NCI-H748 (cell line): ENCODE measurements around the gene PPFIA4.
"Not testable (repeated sequence)": the region's sequence is repeated elsewhere in the genome, so short reads cannot be mapped to it uniquely, and the experiment has no call there.

ENCODE experiments used
- DNase-seq: peaks from one replicate; lab custom pipeline; 2025; ENCODE audit not compliant: unreplicated experiment; lab: John Stamatoyannopoulos, UW

Gene PPFIA4

DNA sequence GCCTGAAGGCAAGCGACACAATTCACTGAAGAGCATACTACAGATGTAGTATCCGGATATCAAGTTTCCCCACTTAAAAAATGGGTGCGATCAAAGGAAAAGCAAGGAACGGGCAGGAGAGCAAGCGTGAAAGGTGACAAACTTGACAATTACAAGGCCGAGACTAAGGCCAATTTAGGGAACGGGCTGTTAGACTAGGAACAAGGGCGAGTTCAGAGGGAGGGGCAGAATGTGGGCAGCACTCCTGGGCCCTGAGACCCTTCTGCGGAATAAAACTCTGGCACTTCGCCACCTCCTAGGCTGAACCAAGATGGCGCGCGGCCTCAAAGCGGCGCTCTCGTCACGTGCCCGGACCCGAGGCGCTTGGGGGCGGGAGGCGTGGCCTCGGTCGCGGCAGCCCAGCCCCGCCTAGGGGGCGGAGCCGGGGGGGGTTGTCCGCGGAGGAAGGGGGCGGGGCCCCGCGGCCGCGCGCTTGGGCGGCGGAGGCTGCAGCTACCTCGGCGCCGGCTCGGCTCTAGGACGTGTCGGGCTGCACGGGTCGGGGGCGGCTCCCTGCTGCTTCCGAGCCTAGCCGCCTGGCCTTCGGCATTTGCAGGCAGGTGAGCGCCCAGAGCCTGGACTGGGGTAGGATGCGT lies at the start of gene PPFIA4:
Gene PPFIA4 (plus strand): TSS at position 461 of the 635 bp plus-strand sequence. CDS start 12,518 bp downstream, outside the sequence.
- DNase-seq: peak; percentile 86

- DNase-seq: no peak
Observed at GRCh38 chr1:202976633-202977032, 49.7 kb upstream of the PPFIA4 start.

DNA sequence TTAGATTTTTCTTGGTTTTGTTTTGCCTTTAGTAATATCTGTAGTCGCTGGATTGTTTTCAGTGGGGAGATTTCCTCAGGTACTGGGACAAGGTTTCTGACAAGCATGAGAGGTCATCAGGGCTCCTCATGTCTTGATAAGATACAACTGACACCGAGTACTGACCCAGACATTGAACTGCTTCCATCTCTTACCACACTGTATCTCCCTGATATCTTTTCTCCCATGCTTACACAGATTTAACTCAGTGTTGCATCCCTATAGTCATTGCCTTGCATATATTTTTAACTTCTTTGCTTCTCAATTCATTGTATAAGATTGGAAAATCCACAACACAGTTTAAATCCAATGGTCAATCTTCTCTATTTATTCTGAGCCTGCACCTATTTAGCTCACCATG lies 46.8 kb upstream of the PPFIA4 start:
- DNase-seq: no peak

GRCh38 chr1:202981939-202982338 lies 44.4 kb upstream of the PPFIA4 start:
- DNase-seq: no peak

- no peak for DNase-seq
Observed at GRCh38 chr1:202982715-202983430, 43.4 kb upstream of the PPFIA4 start.

DNA sequence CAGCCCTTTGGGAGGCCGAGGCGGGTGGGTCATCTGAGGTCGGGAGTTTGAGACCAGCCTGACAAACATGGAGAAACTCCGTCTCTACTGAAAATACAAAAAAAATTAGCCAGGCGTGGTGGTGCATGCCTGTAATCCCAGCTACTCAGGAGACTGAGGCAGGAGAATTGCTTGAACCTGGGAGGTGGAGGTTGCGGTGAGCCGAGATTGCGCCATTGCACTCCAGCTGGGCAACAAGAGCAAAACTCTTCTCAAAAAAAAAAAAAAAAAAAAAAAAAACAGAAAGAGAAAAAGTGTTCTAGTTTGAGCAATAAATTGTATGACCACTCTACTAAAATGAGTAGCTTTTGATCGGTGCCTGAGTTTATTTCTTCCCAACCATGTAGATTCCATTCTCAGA lies 40.2 kb upstream of the PPFIA4 start:
- not testable (repeated sequence) for DNase-seq

DNA sequence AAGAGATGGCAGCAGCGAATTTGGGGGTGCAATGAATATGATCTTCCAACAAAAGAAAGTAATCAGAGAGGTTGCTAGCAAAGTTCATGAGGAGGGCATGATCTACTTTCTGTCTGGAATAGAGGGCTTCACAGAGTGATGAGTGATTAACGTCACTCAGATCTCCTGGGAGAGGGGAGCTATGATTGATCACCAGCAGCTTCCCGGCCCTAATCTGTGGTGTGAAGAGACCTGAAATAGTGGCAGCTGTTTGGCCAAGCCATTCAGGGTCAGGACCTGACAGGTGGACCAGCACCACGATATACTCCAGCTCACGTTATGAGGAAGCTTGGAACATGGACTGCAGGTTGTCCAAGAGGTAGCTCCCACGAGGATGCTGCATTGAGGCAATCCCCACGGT lies 39.0 kb upstream of the PPFIA4 start:
- DNase-seq: no peak

GRCh38 chr1:202987922-202988583 lies 38.2 kb upstream of the PPFIA4 start:
- DNase-seq: no peak

DNA sequence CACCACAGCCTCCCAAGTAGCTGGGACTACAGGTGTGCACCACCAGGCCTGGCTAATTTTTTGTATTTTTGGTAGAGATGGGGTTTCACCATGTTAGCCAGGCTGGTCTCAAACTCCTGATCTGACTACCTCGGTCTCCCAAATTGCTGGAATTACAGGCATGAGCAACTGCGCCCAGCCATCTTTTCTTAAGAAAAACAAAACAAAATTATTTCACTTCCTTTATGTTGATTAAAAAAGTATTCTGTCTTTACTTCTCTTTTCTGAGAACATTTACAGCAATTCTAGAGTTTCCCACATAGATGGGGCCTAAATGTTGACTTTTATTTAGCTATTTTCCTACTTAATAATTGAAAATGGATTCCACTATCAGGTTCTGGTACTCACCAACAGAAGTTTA lies 36.4 kb upstream of the PPFIA4 start:
- DNase-seq: no peak

DNA sequence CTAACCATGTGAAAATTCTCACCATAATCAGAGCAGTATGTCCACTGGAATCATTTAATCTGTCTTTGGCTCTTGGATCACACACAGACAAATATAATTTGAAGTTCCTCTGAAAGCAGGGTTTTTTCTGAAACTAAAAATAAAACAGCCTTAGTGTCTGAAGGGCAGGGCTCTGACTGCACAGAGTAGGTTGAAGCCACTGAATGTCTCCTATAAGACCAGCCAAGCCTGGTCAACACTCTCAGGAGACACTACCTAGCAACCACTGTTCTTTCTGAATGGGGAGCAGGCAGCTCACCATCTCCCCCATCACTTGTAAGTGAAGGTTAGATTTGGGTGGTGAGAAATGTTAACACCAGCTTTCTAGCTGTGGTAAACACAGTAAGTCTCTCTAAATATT lies 35.2 kb upstream of the PPFIA4 start:
- no peak for DNase-seq

GRCh38 chr1:202994756-202995155 lies 31.5 kb upstream of the PPFIA4 start:
- no peak for DNase-seq

DNA sequence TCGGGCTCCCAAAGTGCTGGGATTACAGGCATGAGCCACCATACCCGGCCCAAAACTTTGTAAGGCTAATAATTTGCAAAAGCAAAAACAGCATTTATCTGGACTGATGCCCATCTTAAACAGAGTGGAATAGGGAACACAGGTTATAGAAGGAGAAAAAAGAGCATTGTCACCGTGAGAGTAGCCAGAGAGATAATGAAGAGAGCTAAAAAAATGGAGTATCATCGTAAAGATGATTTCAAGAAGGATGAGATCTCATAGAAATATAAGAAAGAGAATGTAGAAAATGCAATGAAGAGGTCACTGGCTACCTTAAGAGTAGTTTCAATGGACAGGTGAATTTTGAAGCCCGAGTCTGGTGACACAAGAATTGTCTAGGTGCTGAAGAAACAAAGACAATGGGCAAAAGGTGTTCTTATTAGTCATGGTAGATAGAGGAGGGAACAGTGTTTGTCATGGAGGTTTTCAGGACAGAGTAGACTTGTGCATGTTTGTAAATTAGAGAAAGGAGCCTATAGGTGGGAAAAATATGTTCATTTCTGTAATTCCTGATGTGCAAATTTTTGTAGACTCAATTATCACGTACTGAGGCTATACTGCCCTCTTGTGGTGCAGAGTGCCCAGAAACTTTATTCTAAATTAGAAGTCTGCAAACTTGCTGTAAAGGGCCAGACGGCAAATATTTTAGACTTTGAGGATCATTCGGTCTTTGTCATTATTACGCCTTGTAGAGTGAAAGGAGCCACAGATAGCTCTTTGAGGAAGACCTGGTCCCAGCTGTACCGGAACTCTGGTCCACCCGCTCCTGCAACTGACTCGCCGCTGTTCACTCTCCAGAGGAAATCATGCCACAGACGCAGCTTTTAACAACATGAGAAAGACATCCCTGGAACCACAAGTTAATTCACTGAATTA lies 27.2 kb upstream of the PPFIA4 start:
- DNase-seq: peak; percentile 45

DNA sequence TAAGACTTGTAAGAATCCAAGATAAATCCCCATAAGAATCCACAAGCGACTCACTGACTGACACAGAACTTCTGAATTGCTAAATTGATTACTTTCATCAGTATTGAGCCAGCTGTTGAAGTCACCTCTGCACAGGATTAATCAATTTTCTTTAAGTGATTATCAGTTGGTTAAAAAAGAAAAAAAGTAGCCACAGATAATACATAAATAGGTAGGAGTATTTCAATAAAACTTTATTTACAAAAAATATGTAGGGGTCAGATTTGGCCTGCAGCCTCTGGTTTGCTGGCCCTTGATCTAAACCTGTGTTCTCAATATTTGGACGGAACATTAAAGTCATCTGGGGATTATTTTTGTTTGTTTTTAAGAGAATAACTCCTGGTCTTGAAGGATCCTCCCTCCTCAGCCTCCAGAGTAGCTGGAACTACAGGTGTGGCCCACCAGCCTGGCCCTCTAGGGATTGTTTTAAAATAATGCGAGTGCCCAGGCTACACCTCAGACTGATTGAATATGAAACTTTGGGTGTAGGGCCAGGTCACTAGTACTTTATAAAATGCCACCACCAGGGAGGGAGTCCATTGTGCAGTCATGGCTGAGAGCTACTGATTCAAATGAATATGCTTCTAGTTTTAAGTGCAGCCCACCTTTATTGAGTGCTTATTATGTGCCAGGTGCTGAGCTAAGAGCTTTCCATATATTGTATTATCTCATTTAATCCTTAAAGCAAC lies 25.9 kb upstream of the PPFIA4 start:
- DNase-seq: no peak

DNA sequence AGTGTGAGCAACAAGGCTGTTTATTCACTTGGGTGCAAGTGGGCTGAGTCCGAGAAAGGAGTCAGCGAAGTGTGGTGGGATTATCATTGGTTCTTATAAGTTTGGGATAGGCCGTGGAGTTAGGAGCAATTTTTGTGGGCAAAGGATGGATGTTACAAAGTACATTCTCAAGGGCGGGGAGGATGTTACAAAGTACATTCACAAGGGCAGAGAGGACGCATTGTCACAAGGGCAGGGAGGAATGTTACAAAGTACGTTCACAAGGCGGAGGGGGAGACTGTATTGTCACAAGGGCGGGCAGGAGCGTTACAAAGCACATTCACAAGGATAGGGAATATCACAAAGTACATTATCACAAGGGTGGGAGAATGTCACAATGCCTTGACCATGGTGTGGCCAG lies 24.3 kb upstream of the PPFIA4 start:
- no peak for DNase-seq

DNA sequence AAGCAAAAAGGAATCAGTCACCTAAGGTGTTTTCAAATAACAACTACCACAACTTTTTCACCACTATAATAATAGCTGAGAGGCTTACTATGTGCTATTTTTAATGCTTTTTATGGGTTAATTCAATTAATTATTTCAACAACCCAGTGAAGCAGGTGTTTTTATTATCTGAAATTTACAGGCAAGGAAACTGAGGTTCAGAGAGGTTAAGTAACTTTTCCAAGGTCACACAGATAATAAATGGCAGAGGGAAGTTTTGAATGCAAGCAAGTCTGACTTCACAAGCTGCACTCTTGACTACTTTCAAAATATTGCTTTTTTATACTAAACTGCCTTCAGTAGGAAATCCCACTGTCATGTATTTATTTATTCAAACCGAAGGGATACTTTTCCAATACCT lies 23.3 kb upstream of the PPFIA4 start:
- DNase-seq: no peak

DNA sequence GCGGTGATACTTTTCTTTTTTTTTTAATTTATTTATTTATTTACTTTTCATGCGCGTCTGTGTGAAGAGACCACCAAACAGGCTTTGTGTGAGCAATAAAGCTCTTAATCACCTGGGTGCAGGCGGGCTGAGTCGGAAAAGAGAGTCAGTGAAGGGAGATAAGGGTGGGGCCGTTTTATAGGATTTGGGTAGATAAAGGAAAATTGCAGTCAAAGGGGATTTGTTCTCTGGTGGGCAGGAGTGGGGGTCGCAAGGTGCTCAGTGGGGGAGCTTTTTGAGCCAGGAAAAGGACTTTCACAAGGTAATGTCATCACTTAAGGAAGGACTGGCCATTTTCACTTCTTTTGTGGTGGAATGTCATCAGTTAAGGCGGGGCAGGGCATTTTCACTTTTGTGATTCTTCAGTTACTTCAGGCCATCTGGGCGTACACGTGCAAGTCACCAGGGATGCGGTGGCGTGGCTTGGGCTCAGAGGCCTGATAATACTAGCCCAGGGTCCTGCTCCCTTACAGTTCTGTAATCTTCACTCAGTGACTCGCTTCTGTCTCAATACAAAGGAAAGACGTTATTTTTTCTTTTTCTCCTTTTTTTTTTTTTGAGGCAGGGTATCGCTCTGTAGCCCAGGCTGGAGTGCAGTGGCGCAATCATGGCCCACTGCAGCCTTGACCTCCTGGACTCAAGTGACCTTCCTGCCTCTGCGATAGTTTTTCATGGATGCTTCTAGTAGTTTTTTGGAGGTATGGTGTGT lies 20.7 kb upstream of the PPFIA4 start:
- not testable (repeated sequence) for DNase-seq

- peak; percentile 95 for DNase-seq
Observed at GRCh38 chr1:203006948-203007871, 19.1 kb upstream of the PPFIA4 start, which contains the start of gene TMEM183A. TMEM183A (plus strand) TSS chr1:203007374; CDS start chr1:203007466, 92 bp downstream.

DNA sequence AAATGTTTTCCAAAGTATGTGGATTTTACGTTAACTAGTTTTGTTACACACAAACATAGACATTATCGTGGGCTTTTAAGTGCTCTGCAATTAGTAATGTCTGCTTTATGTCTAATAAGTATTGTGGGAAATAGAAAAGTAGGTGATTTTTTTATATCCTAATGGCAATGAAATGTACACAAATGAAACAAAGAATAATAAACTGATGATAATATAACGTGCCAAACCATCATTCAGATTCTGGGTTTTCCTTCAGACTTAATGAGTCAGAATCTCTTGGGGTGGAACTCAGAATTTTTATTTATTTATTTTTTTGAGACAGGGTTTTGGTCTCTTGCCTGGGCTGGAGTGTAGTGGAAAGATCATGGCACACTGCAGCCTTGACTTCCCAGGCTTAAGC lies 17.1 kb upstream of the PPFIA4 start:
- no peak for DNase-seq

- DNase-seq: no peak
Observed at GRCh38 chr1:203011582-203011981, 14.7 kb upstream of the PPFIA4 start.
